ENCODE measurements around the gene RHBDD2. TPM values are rescaled to one million over a fixed set of nuclear protein-coding genes. Genes with fewer than 3 reads are reported as not detected.
"Not testable (repeated sequence)": the region's sequence is repeated elsewhere in the genome, so short reads cannot be mapped to it uniquely, and the experiment has no call there.

RHBDD2 gene
- total RNA-seq (ENCODE audit: unreplicated experiment), result 85.6 TPM
- long read RNA-seq, transcript RHBDD2-202 (5 exons, 1,878 nt), result minor isoform, 15 of 109 reads
- long read RNA-seq, transcript RHBDD2-201 (4 exons, 1,802 nt), result major isoform, 88 of 109 reads
- long read RNA-seq, partial matches to known transcripts, result 3 of 109 reads
- long read RNA-seq, other reads (novel, unspliced or antisense), result 2 of 109 reads

GRCh38 chr7:75878769-75879611, at the start of gene RHBDD2:
Gene RHBDD2, plus strand, starts transcription at chr7:75879034. Its CDS starts 49 bp downstream, at chr7:75879083.
- DNase-seq, result peak; percentile 98
- H3K27me3 Mint-ChIP-seq (ENCODE audit: unreplicated experiment), result peaks cover 9% of the 10 kb centered on the region
- H3K4me1 Mint-ChIP-seq (ENCODE audit: low read depth, unreplicated experiment), result peaks cover 6% of the 10 kb centered on the region
- peak within 1 kb of the TSS; percentile 99 for H3K4me3 Mint-ChIP-seq (ENCODE audit: unreplicated experiment)
- TF ChIP-seq CTCF (IDR thresholded peaks at IDR 0.05; ENCODE audit: partially characterized antibody, unreplicated experiment), result no peak
- H3K36me3 Mint-ChIP-seq (ENCODE audit: unreplicated experiment), result no peaks in the 10 kb centered on the region
- peak within 1 kb of the TSS; percentile 99 for H3K27ac Mint-ChIP-seq (ENCODE audit: unreplicated experiment)
- H3K9me3 Mint-ChIP-seq (ENCODE audit: unreplicated experiment), result peaks cover 3% of the 10 kb centered on the region

- H3K9me3 Mint-ChIP-seq (ENCODE audit: unreplicated experiment); H3K36me3 Mint-ChIP-seq (ENCODE audit: unreplicated experiment); H3K4me1 Mint-ChIP-seq (ENCODE audit: low read depth, unreplicated experiment); H3K27ac Mint-ChIP-seq (ENCODE audit: unreplicated experiment); H3K27me3 Mint-ChIP-seq (ENCODE audit: unreplicated experiment); H3K4me3 Mint-ChIP-seq (ENCODE audit: unreplicated experiment): not testable (repeated sequence)
- peak; percentile 39 for DNase-seq
Observed at GRCh38 chr7:75829656-75830055, 49.2 kb upstream of the RHBDD2 start.

DNA sequence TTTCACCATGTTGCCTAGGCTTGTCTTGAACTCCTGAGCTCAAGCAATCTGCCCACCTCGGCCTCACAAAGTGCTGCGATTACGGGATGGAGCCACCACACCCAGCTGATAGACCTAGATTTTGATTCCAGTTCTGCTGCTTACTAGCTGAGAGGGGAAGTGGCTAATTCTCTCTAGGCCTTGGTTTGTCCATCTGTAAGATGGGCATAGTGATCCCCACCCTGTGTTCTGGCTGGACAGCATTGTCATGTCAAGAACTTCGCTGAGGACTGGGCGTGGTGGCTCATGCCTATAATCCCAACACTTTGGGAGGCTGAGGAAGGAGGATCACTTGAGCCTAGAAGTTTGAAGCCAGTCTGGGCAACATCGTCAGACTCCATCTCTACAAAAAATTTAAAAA, 47.9 kb upstream of the RHBDD2 start:
- no peak for DNase-seq
- H3K4me1 Mint-ChIP-seq (ENCODE audit: low read depth, unreplicated experiment), result no peaks in the 10 kb centered on the region

DNA sequence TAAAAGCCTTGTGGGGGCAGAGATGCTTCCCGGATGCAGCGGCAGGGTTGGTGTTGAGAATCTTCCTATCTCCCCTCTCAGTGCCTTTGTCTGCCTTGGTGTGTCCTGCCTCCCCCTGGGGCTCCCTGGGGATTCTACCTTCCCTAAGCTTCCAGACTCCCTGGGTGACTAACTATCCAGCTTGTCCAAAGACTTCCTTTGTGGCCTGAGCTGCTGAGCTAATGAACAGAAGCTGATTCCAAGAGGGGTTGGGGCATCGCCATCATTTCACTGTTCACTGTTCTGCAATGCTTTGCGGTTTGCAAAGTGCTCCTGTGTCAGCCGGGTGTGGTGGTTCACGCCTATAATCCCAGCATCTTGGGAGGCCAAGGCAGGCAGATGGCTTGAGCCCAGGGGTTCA, 45.2 kb upstream of the RHBDD2 start:
- not testable (repeated sequence) for H3K27me3 Mint-ChIP-seq (ENCODE audit: unreplicated experiment); H3K4me1 Mint-ChIP-seq (ENCODE audit: low read depth, unreplicated experiment); H3K36me3 Mint-ChIP-seq (ENCODE audit: unreplicated experiment); DNase-seq; H3K4me3 Mint-ChIP-seq (ENCODE audit: unreplicated experiment); H3K9me3 Mint-ChIP-seq (ENCODE audit: unreplicated experiment); H3K27ac Mint-ChIP-seq (ENCODE audit: unreplicated experiment)

More for the DNA sequence above, 47.9 kb upstream of the RHBDD2 start:
- Mint-ChIP-seq H3K9me3 (ENCODE audit: unreplicated experiment) (no peaks in the 10 kb centered on the region), H3K4me3 (ENCODE audit: unreplicated experiment) (no peak overlapping the region), H3K36me3 (ENCODE audit: unreplicated experiment) (no peaks in the 10 kb centered on the region), H3K27ac (ENCODE audit: unreplicated experiment) (no peak overlapping the region), H3K27me3 (ENCODE audit: unreplicated experiment) (peaks cover 3% of the 10 kb centered on the region)
- TF ChIP-seq CTCF (IDR thresholded peaks at IDR 0.05; ENCODE audit: partially characterized antibody, unreplicated experiment), result no peak

DNA sequence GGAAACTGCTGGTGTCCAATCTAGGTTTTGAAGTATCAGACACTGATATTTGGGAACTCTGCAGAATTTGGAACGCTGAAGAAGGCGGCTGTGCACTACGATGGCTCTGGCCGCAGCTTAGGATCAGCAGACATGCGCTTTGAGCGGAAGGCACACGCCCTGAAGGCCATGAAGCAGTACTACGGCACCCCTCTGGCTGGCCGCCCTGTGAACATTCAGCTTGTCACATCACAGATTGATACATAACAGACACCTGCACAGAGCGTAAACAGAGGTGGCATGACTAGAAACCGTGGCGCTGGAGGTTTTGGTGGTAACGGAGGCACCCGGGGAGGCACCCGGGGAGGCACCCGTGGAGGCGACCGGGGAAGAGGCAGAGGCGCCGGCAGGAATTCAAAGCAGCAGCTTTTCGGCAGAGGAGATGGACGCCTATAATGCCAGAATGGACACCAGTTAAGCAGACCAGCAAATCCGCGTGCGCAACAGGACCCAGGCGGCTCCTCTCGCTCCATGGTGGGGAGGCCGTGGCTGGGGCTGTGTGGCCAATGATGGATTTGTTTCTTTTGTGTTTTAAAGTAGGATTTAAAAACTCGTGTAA, 43.0 kb upstream of the RHBDD2 start:
- Mint-ChIP-seq H3K27me3 (ENCODE audit: unreplicated experiment) (peaks cover 1% of the 10 kb centered on the region), H3K4me1 (ENCODE audit: low read depth, unreplicated experiment) (no peaks in the 10 kb centered on the region), H3K36me3 (ENCODE audit: unreplicated experiment) (no peaks in the 10 kb centered on the region), H3K9me3 (ENCODE audit: unreplicated experiment) (no peaks in the 10 kb centered on the region), H3K4me3 (ENCODE audit: unreplicated experiment) (no peak overlapping the region), H3K27ac (ENCODE audit: unreplicated experiment) (no peak overlapping the region)
- TF ChIP-seq CTCF (IDR thresholded peaks at IDR 0.05; ENCODE audit: partially characterized antibody, unreplicated experiment), result no peak
- no peak for DNase-seq

- Mint-ChIP-seq H3K9me3 (ENCODE audit: unreplicated experiment) (no peaks in the 10 kb centered on the region), H3K27me3 (ENCODE audit: unreplicated experiment) (no peaks in the 10 kb centered on the region), H3K4me3 (ENCODE audit: unreplicated experiment) (no peak overlapping the region), H3K4me1 (ENCODE audit: low read depth, unreplicated experiment) (no peaks in the 10 kb centered on the region), H3K36me3 (ENCODE audit: unreplicated experiment) (no peaks in the 10 kb centered on the region), H3K27ac (ENCODE audit: unreplicated experiment) (no peak overlapping the region)
- no peak for TF ChIP-seq CTCF (IDR thresholded peaks at IDR 0.05; ENCODE audit: partially characterized antibody, unreplicated experiment)
- DNase-seq, result no peak
Observed at GRCh38 chr7:75836798-75837197, 42.0 kb upstream of the RHBDD2 start.

- not testable (repeated sequence) for H3K27ac Mint-ChIP-seq (ENCODE audit: unreplicated experiment); DNase-seq; H3K27me3 Mint-ChIP-seq (ENCODE audit: unreplicated experiment); H3K9me3 Mint-ChIP-seq (ENCODE audit: unreplicated experiment); H3K36me3 Mint-ChIP-seq (ENCODE audit: unreplicated experiment); H3K4me1 Mint-ChIP-seq (ENCODE audit: low read depth, unreplicated experiment); H3K4me3 Mint-ChIP-seq (ENCODE audit: unreplicated experiment)
Observed at GRCh38 chr7:75838281-75838930, 40.4 kb upstream of the RHBDD2 start.

All from glutamatergic neuron (in vitro differentiated cells).